Endothelial cell of umbilical vein (primary cell): ENCODE data around the gene C13orf46. TPM values are rescaled to one million over a fixed set of nuclear protein-coding genes. Genes with fewer than 3 reads are reported as not detected.

Source experiments
- BruUV-seq: library from RNA; stranded (reverse); fragments of 400-500 nt; replicated peaks from 2 replicates; lab custom pipeline; 2021; lab: Mats Ljungman, UMichigan
- CTCF ChIA-PET: fragments of 300-600, 350-600 bp; sonication (Branson Sonifier 250); formaldehyde crosslinking; loops from one replicate; lab custom pipeline; 2021; ENCODE audit warnings: antibody characterized with exemption, inconsistent platforms; lab: Charles Lee
- POLR2A ChIA-PET: fragments of 300-600, 350-600 bp; sonication (Branson Sonifier 250); formaldehyde crosslinking; loops from one replicate; lab custom pipeline; 2021; ENCODE audit warnings: antibody characterized with exemption, inconsistent platforms; lab: Charles Lee
- DNase-seq: peaks from one replicate; pipeline ENCODE4 v3.0.0-alpha.2; 2011; ENCODE audit warnings: low read depth, low spot score
- FAIRE-seq: peaks from 2 replicates; lab custom pipeline; 2011; peaks lifted over from hg19 to GRCh38; lab: Jason Lieb, UNC
- H2AFZ ChIP-seq: 2 replicates; pipeline ENCODE4 v1.6.0; 2012; ENCODE audit warnings: low read depth, low read length, control low read depth, inconsistent platforms
- H3K27ac ChIP-seq: 2 replicates; pipeline ENCODE4 v1.5.1; 2011; ENCODE audit warnings: low read depth, mild to moderate bottlenecking, control low read depth, low read length, moderate library complexity; ENCODE audit not compliant: insufficient read depth
- H3K27me3 ChIP-seq, 2 experiments: 2 replicates each; pipeline versions ENCODE4 v1.6.0 to v1.6.1; 2011; ENCODE audit warnings: low read length in 2 of 2, mixed read lengths in 1 of 2; ENCODE audit not compliant: control insufficient read depth in 2 of 2, insufficient read depth in 2 of 2
- H3K36me3 ChIP-seq, 2 experiments: 2 replicates in 1 of 2; 3 replicates in 1 of 2; pipeline ENCODE4 v1.5.1; 2011; ENCODE audit warnings: low read length in 2 of 2, mild to moderate bottlenecking in 1 of 2, moderate library complexity in 1 of 2; ENCODE audit not compliant: control insufficient read depth in 2 of 2, insufficient read depth in 2 of 2; ENCODE audit errors: extremely low read depth in 1 of 2
- H3K4me1 ChIP-seq: 3 replicates; pipeline ENCODE4 v1.5.1; 2011; ENCODE audit warnings: mild to moderate bottlenecking, low read length; ENCODE audit not compliant: control insufficient read depth, insufficient read depth; ENCODE audit errors: extremely low read depth
- H3K4me2 ChIP-seq: 2 replicates; pipeline ENCODE4 v1.6.1; 2011; ENCODE audit warnings: low read length, control low read depth, mixed read lengths; ENCODE audit not compliant: insufficient read depth
- H3K4me3 ChIP-seq, 3 experiments: fragments of 200-600 bp in 1 of 3; sonication (generic), shearing (Covaris generic) in 1 of 3; replicated peaks in 1 of 3; 2 replicates each; pipeline ENCODE4 v1.5.1; 2011 to 2016; ENCODE audit warnings: control low read depth in 3 of 3, low read length in 3 of 3, mild to moderate bottlenecking in 2 of 3, inconsistent platforms in 1 of 3, low read depth in 1 of 3, moderate library complexity in 1 of 3; ENCODE audit not compliant: insufficient read depth in 1 of 3
- H3K79me2 ChIP-seq: 2 replicates; pipeline ENCODE4 v1.6.0; 2012; ENCODE audit warnings: low read length, inconsistent platforms; ENCODE audit not compliant: control insufficient read depth, insufficient read depth
- H3K9ac ChIP-seq: replicated peaks from 2 replicates; pipeline ENCODE3; 2011; ENCODE audit warnings: low read length, control low read depth; ENCODE audit not compliant: insufficient read depth; ENCODE audit errors: extremely low read depth
- H3K9me1 ChIP-seq: replicated peaks from 3 replicates; pipeline ENCODE4 v1.6.0; 2011; ENCODE audit warnings: mild to moderate bottlenecking, low read length; ENCODE audit not compliant: control insufficient read depth, insufficient read depth; ENCODE audit errors: extremely low read depth
- H3K9me3 ChIP-seq: replicated peaks from 2 replicates; pipeline ENCODE4 v1.5.1; 2012; ENCODE audit warnings: low read length, inconsistent platforms; ENCODE audit not compliant: control insufficient read depth, insufficient read depth
- H4K20me1 ChIP-seq: replicated peaks from 2 replicates; pipeline ENCODE3; 2011; ENCODE audit warnings: mild to moderate bottlenecking, low read length; ENCODE audit not compliant: control insufficient read depth, insufficient read depth; ENCODE audit errors: extremely low read depth
- EZH2 ChIP-seq: IDR thresholded peaks from 2 replicates; pipeline ENCODE4 v1.6.1; 2012; ENCODE audit warnings: borderline replicate concordance, low read depth, mild to moderate bottlenecking, moderate library complexity, low read length, inconsistent platforms; ENCODE audit not compliant: severe bottlenecking
- MYC ChIP-seq: IDR thresholded peaks from one replicate; pipeline ENCODE4 v1.6.1; 2011; ENCODE audit warnings: mild to moderate bottlenecking, low read depth, low read length
- POLR2AphosphoS5 ChIP-seq: IDR thresholded peaks from 2 replicates; pipeline ENCODE4 v1.6.1; 2012; ENCODE audit warnings: low read depth, mild to moderate bottlenecking, control low read depth, low read length, moderate library complexity; ENCODE audit not compliant: insufficient read depth
- dilution Hi-C: fragments of 300-500 bp; cut with MboI; formaldehyde crosslinking; loops from one replicate; pipeline ENCODE4 v1.15.0; 2019; ENCODE audit warnings: low sequenced_read_pairs; ENCODE audit not compliant: extremely low pct_ligation_motif_present
- intact Hi-C: fragments of 100-400 bp; cut with micrococcal nuclease; formaldehyde crosslinking; loops from one replicate; pipeline ENCODE4 v1.10.0; 2022
- polyA plus RNA-seq, 4 experiments: library from polyadenylated mRNA; depleted of rRNA in 3 of 4; stranded (reverse) in 3 of 4; unstranded in 1 of 4; fragments of >200 nt; gene quantifications; 2 replicates each; pipeline versions ENCODE4 v1.2.1 to v1.2.3, GENCODE V29; 2011 to 2012; ENCODE audit warnings: missing spikeins in 1 of 4
- total RNA-seq: library from RNA; stranded (reverse); gene quantifications from 2 replicates; pipeline ENCODE4 v1.2.3, GENCODE V29; 2021
- TF ChIP-seq, protein P1 (sequence below): IDR thresholded peaks from 2 replicates; pipeline ENCODE4 v1.6.1; 2011; ENCODE audit not compliant: insufficient read depth, insufficient read length

C13orf46 gene
- total and polyA plus RNA-seq, 2 donors (not counting 3 experiments of a cell fraction or from before 2014, with no cell fraction given): 1.3 to 1.7 TPM

DNA sequence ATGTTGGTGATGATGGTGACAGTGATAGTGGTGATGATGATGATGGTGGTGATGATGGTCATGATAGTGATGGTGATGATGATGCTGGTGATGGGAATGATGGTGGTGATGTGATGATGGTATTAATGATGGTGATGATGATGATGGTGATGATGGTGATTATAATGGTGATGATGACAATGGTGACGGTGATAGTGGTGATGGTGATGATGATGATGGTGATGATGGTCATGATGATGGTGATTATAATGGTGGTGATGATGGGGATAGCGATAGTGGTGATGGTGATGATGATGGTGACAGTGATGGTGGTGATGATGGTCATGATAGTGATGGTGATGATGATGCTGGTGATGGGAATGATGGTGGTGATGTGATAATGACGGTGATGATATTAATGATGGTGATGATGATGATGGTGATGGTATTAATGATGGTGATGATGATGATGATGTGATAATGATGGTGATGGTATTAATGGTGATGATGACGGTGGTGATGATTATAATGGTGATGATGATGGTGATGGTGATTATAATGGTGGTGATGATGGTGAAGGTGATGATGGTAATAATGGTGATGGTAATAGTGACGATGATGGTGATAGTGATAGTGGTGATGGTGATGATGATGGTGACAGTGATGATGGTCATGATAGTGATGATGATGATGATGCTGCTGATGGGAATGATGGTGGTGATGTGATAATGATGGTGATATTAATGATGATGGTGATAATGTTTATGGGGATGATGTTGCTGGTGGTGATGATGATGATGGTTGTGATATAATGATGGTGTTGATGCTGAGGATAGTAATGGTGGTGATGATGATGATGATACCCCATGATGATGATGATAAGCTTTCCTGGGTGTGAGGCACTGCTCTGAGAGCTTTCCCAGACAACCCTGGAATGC lies 7.7 kb downstream of the C13orf46 start:
- Histone ChIP-seq H3K9me3 (no peaks in the 10 kb centered on the region), H3K9ac (no peak overlapping the region), H3K27me3 (no peaks in the 10 kb centered on the region), H3K79me2 (no peaks in the 10 kb centered on the region), H3K4me2 (no peak overlapping the region), H3K27ac (no peak overlapping the region), H4K20me1 (no peaks in the 10 kb centered on the region), H2AFZ (no peak overlapping the region), H3K9me1 (no peaks in the 10 kb centered on the region), H3K4me1 (no peaks in the 10 kb centered on the region), H3K36me3 (peaks cover 0 to 1% of the 10 kb centered on the region in 2 experiments), H3K4me3 (no peak overlapping the region)
- intact Hi-C loops: no loop called here
- POLR2A ChIA-PET: no interaction called here
- CTCF ChIA-PET: no interaction called here
- DNase-seq (no peak), FAIRE-seq (no peak)
- TSS peak; percentile 35 for BruUV-seq
- TF ChIP-seq MYC (no peak), EZH2 (no peak)
- TF ChIP-seq, protein P1, sequence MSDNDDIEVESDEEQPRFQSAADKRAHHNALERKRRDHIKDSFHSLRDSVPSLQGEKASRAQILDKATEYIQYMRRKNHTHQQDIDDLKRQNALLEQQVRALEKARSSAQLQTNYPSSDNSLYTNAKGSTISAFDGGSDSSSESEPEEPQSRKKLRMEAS: no peak
- dilution Hi-C loops: no loop called here

DNA sequence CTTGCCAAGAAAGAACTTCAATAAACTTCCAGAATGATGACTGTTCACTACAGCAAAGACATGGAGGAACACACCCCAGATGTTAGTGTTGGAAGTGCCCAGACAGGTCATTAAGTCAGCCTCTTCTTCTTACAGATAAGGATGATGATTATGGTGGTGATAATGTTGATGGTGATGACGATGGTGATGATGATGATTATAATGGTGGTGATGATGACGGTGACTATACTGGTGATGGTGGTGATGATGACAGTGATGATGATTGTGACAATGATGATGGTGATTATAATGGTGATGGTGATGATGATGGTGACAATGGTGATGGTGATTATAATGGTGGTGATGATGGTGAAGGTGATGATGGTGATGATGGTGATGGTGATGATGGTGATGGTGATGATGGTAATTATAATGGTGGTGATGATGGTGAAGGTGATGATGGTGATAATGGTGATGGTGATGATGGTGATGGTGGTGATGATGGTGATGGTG lies 8.4 kb downstream of the C13orf46 start:
- Histone ChIP-seq H3K9me3 (no peaks in the 10 kb centered on the region), H3K27me3 (no peaks in the 10 kb centered on the region), H3K4me1 (no peaks in the 10 kb centered on the region), H3K36me3 (peaks cover 0 to 1% of the 10 kb centered on the region in 2 experiments), H3K9ac (no peak overlapping the region), H3K79me2 (no peaks in the 10 kb centered on the region), H3K4me2 (no peak overlapping the region), H2AFZ (no peak overlapping the region), H4K20me1 (no peaks in the 10 kb centered on the region), H3K9me1 (no peaks in the 10 kb centered on the region), H3K4me3 (no peak overlapping the region), H3K27ac (no peak overlapping the region)
- no peak for FAIRE-seq
- POLR2A ChIA-PET: no interaction called here
- no peak for TF ChIP-seq POLR2AphosphoS5
- DNase-seq: no peak
- dilution Hi-C loops (no loop called here), intact Hi-C loops (no loop called here)
- no TSS peak for BruUV-seq
- CTCF ChIA-PET: no interaction called here
